Subcutaneous adipose tissue (tissue), 4 donors: Measurements from ENCODE around the gene WIZ. TPM values are rescaled to one million over a fixed set of nuclear protein-coding genes. Genes with fewer than 3 reads are reported as not detected.

Source experiments
- CTCF ChIP-seq: fragments of 450-650 bp; IDR thresholded peaks from one replicate; pipeline ENCODE4 v1.5.1; 2016; ENCODE audit warnings: low read depth, mild to moderate bottlenecking, control low read depth, antibody characterized with exemption, moderate library complexity
- total RNA-seq, 4 donors: library from RNA; depleted of rRNA; stranded (reverse); fragments of >200 nt; gene quantifications; one replicate each; pipeline ENCODE4 v1.1.0, GENCODE V29; 2016

WIZ gene
- total RNA-seq, 4 donors from 2014 or later: 14.8 to 48.2 (median 20.0) TPM

DNA sequence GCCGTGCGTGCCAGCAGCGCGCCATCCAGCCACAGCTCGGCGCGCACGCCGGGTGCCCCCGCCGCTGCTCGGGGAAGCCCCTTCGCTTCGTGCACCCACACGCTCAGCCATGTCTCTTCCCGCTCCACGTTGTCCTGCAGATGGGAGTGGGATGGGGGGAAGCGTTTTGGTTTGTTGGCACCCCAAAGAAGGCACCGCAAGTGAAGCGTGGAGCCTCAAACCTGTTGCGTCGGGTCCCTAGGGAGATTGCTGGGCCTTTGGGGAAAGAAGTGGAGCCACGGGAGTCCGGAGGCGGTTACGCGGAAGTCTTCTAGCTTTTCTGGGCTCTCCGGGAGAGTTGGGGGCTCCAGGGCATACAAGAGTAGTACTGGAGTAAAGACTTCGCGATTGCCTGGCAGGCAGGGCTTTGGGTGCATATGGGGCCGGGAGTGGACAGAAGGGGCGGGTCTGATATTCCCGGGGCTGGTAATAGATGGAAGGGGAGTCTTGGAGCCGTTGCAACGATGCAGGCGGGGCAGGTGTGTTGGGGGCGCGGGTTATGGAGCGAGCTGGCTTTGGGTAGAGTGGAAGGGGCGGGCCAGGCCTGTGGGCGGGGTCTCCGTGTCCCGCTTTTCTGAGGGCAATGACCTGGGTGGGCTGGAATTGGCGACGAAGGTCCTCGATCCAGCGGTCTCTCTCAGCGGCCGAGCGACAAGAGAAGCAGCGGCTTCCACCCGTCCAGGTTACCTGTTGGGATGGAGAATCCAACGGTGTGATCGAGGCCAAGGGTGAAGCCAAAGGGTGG, 8.1 kb upstream of the WIZ start:
- no peak for TF ChIP-seq CTCF

DNA sequence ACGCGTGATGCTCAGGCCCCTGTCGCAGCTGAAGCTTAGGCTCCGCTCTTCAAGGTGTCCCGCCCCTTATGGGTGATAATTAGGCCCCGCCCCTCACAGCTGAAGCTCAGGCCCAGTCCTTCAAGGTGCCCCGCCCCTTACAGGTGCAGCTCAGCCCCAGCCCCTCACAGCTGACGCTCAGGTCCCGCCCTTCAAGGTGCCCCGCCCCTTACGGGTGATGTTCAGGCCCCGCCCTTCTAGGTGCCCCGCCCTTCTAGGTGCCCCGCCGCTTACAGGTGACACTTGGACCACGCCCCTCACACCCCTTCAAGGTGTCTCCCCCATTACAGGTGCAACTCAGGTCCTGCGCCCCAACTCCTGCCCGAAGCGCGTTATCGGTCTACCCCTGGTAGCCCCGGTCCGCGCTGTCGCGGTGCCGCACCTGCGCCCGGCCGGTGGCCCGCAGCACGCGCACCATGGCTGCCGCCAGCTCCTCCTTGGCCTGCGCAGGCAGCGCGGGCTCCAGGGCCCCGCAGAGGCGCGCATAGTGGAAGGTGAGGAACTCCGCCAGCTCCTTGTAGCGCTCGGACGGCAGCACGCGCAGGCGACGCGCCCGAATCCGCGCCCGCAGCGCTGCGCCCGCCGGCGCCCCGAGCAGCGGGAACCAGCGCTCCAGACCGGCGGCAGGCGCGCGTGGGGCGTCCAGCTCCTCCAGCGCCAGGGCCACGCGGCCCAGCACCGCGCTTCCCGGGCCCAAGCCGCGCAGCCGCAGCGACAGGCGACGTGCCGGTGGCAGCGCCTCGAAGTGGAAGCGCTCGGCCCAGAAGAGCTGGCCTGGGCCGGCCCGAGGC, 7.3 kb upstream of the WIZ start:
- TF ChIP-seq CTCF: no peak

GRCh38 chr19:15456441-15456840, 6.7 kb upstream of the WIZ start:
- no peak for TF ChIP-seq CTCF

GRCh38 chr19:15455996-15456395, 6.2 kb upstream of the WIZ start:
- TF ChIP-seq CTCF: no peak

DNA sequence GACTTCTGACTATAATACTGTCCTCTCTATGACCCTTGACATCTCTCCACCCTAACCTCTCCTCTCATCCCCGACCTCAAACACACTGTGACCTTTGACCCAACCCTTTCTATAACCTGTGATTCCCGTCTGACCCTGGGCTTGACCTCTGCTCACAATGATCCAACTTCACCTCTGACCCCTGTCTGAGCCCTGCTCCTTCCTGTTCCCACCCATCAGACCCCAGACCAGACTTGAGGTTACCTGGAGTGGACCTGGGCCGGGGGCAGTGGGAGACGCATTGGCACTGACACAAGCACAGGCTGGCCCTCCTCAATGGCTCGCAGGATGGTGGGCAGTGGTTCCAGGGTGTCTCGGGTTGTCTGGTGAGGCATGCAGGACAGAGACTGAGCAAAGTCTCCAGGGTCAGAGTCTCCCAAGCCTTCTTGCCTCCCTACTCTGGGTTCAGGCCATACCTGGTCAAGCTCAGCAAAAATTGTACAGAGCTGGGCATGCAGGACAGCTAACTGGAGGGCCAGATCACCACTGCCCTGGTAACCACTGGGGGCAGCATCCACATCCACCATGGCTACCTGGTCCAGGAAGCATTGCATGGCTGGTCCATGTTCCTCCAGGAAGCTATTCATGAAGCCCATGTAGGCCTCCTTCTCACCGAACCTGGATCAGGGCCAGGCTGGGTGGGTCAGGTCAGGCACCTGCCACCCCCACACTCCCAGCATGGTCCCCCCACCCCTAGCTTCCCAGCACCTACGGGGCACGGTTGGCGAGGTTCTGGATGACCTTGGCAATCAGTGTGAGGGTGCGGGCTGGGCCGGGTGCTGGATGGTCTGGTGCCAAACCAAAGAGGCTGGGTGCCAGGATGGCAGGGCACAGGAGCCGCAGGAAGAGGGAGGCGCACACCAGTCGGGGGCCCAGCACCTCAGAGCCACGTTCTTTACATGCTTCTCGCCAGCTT, 4.4 kb upstream of the WIZ start:
- no peak for TF ChIP-seq CTCF

GRCh38 chr19:15453091-15453578, 3.4 kb upstream of the WIZ start:
- no peak for TF ChIP-seq CTCF
